Activated naive CD4-positive, alpha-beta T cell treated with anti-CD3 and anti-CD28 coated beads for 36 hours (primary cell): ENCODE results near the gene IL17A. TPM values are rescaled to one million over a fixed set of nuclear protein-coding genes. Genes with fewer than 3 reads are reported as not detected.

ENCODE experiments used
- CTCF ChIA-PET: fragments of 350-600 bp; sonication (Branson Sonifier 250); formaldehyde crosslinking; loops from one replicate; lab custom pipeline; 2021; ENCODE audit warnings: antibody characterized with exemption; lab: Charles Lee
- DNase-seq: peaks from one replicate; pipeline ENCODE4 v3.0.0-alpha.2; 2020
- H3K27ac Mint-ChIP-seq: one replicate; pipeline ENCODE4 v1.8.0; 2021; ENCODE audit warnings: mild to moderate bottlenecking, mixed read lengths
- H3K27me3 Mint-ChIP-seq: one replicate; pipeline ENCODE4 v1.8.0; 2021; ENCODE audit warnings: low read depth, mixed read lengths
- H3K36me3 Mint-ChIP-seq: one replicate; pipeline ENCODE4 v1.8.0; 2021; ENCODE audit warnings: low read depth, mixed read lengths
- H3K4me1 Mint-ChIP-seq: one replicate; pipeline ENCODE4 v1.8.0; 2021; ENCODE audit warnings: low read depth, mixed read lengths
- H3K4me3 Mint-ChIP-seq: one replicate; pipeline ENCODE4 v1.8.0; 2021; ENCODE audit warnings: mild to moderate bottlenecking, moderate library complexity, mixed read lengths
- H3K9me3 Mint-ChIP-seq: one replicate; pipeline ENCODE4 v1.8.0; 2021; ENCODE audit warnings: mixed read lengths
- intact Hi-C: fragments of 100-400 bp; cut with micrococcal nuclease; formaldehyde crosslinking; loops from one replicate; pipeline ENCODE4 v1.15.1; 2023
- microRNA-seq: library from miRNA; unstranded; fragments of <30 nt; microRNA quantifications from one replicate; pipeline ENCODE4 v1.2.0, GENCODE V29; 2022; ENCODE audit warnings: borderline microRNAs expressed, borderline replicate concordance
- total RNA-seq, 2 experiments: library from RNA; stranded (reverse); gene quantifications; one replicate each; pipeline ENCODE4 v1.2.3, GENCODE V29; 2021

The IL17A gene
- total RNA-seq, 2 experiments from 2014 or later, result 0.12 TPM; not detected in 1

DNA sequence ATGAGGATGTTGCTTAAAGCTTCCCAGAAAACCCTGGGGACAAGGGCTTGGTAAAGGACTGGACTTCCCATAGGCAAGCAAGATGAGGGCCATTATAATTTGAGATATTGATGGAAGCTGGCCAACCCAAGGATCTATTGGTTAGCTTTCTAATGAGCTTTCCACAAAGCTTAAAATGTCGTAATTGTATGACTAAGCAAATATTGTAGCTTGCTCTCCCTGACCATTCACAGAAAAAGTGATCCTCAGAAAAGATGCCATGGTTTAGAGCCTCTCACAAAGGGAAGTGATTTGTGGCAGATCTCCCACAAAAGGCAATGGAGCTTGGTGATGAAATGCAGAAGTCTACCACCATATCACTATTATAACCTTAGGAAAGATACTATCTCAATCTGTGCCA is 44.5 kb downstream of the IL17A start:
- no peaks in the 10 kb centered on the region for H3K36me3 Mint-ChIP-seq
- no peaks in the 10 kb centered on the region for H3K9me3 Mint-ChIP-seq
- H3K27ac Mint-ChIP-seq, result no peak overlapping the region
- H3K27me3 Mint-ChIP-seq, result peaks cover 15% of the 10 kb centered on the region
- CTCF ChIA-PET, result interaction anchor here (0.6 to 3.0 kb wide), 13 partner anchors 9 to 171 kb away, joined by 3 to 15 read pairs (median 3); partner anchors contain the start of gene IL17F
- peaks cover 21% of the 10 kb centered on the region for H3K4me1 Mint-ChIP-seq
- no peak overlapping the region for H3K4me3 Mint-ChIP-seq
- intact Hi-C loops, result loop anchor here (10.0 kb wide), 1 partner anchor 376 kb away; no protein-coding TSS in a partner anchor
- DNase-seq, result no peak

GRCh38 chr6:52231406-52232127 is 45.4 kb downstream of the IL17A start:
- Mint-ChIP-seq H3K36me3 (no peaks in the 10 kb centered on the region), H3K27me3 (peaks cover 19% of the 10 kb centered on the region), H3K9me3 (no peaks in the 10 kb centered on the region), H3K27ac (no peak overlapping the region), H3K4me3 (no peak overlapping the region), H3K4me1 (peaks cover 21% of the 10 kb centered on the region)
- CTCF ChIA-PET, result interaction anchor here (0.6 to 5.4 kb wide), 11 partner anchors 8 to 69 kb away, joined by 3 to 52 read pairs (median 3); partner anchors contain the start of gene IL17F
- peak; percentile 49 for DNase-seq
- intact Hi-C loops, result loop anchor here (10.0 kb wide), 1 partner anchor 377 kb away; no protein-coding TSS in a partner anchor

GRCh38 chr6:52233005-52233404 is 46.8 kb downstream of the IL17A start:
- DNase-seq, result no peak
- intact Hi-C loops, result loop anchor here (10.0 kb wide), 1 partner anchor 378 kb away; no protein-coding TSS in a partner anchor
- H3K4me3 Mint-ChIP-seq, result no peak overlapping the region
- H3K27ac Mint-ChIP-seq, result no peak overlapping the region
- H3K36me3 Mint-ChIP-seq, result no peaks in the 10 kb centered on the region
- CTCF ChIA-PET, result interaction anchor here (0.8 to 5.4 kb wide), 7 partner anchors 9 to 169 kb away, joined by 3 to 52 read pairs (median 5); no protein-coding TSS in a partner anchor
- no peaks in the 10 kb centered on the region for H3K9me3 Mint-ChIP-seq
- peaks cover 21% of the 10 kb centered on the region for H3K27me3 Mint-ChIP-seq
- peaks cover 9% of the 10 kb centered on the region for H3K4me1 Mint-ChIP-seq

DNA sequence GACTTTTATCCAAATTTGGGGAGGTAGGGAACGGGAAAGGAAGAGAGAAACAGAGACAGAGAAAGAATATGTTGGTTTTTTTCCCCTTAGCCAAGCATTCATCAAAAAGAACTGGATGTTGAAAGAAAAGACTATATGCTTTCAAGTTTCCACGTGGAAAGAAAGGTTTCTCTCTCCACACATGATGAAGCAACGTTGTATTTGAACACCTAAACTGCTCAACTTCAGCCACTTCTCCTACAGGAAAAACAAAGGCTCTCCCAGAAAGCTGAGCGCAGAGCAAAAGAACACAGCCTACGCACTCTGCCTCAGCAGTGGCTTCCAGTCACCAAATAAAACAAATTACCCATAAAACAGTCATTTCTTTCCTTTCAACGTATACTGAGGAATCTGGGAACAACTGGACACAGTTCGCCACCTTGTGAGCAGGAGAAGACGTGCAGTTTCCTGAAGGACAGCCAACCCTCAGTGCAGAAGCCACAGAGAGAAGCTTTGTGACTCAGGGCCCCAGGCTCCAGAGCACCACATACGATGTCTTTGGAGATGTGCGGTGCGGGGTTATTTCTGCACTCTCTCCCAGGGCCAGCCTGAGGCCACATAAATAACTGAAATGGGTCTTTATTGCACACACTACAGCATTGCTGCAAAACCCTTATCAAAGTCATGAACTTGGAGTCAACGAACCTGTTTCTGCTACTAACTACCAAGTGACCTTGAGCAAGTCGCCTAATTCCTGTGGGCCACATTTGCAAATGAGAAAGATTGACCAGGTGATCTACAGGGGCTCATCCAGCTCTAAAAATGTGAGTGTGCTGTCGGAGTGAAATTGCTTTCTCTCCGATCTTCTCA is 48.0 kb downstream of the IL17A start:
- no peaks in the 10 kb centered on the region for H3K9me3 Mint-ChIP-seq
- no peak overlapping the region for H3K4me3 Mint-ChIP-seq
- CTCF ChIA-PET, result interaction anchor here (0.8 to 5.4 kb wide), 12 partner anchors 16 to 185 kb away, joined by 3 to 52 read pairs (median 4); no protein-coding TSS in a partner anchor

More for the DNA sequence above, 48.0 kb downstream of the IL17A start:
- Mint-ChIP-seq H3K27ac (no peak overlapping the region), H3K4me1 (peaks cover 6% of the 10 kb centered on the region), H3K27me3 (peaks cover 23% of the 10 kb centered on the region), H3K36me3 (no peaks in the 10 kb centered on the region)
- peak; percentile 62 for DNase-seq
- intact Hi-C loops, result loop anchor here (1.0 to 10.0 kb wide), 4 partner anchors 21 to 379 kb away; no protein-coding TSS in a partner anchor

Small RNA genes within 50 kb of the gene (microRNA-seq; reads per million reads assigned to microRNA genes)
- not detected for gene MIR133B
- gene MIR206, result not detected

Other genes with a start within 250 kb of the IL17A start
- not detected for gene PKHD1, start 98.8 kb upstream of the IL17A start, total RNA-seq
- gene IL17F, start 58.1 kb downstream of the IL17A start, total RNA-seq, result 1 to 10 TPM; 2.3 to 3.3 TPM
- gene MCM3, start 98.4 kb downstream of the IL17A start, total RNA-seq, result 100 to 1,000 TPM; 256 to 258 TPM
- gene PAQR8, start 175.8 kb downstream of the IL17A start, total RNA-seq, result 1 to 10 TPM; 6.8 to 9.2 TPM
- 1 to 10 TPM; 1.2 to 3.1 TPM for gene EFHC1, start 234.0 kb downstream of the IL17A start, total RNA-seq